Activated CD4-positive, CD25-positive, alpha-beta regulatory T cell treated with anti-CD3 and anti-CD28 coated beads, Interleukin-2, amount 50 U/mL, for 16 hours (primary cell): Measurements from ENCODE around the gene HARBI1.

Experiments used
- DNase-seq: peaks from one replicate; pipeline ENCODE4 v3.0.0-alpha.2; 2020; ENCODE audit warnings: low read depth, low spot score

Gene HARBI1

GRCh38 chr11:46633291-46634217 lies 16.5 kb upstream of the HARBI1 start:
- no peak for DNase-seq

- no peak for DNase-seq
Measured at GRCh38 chr11:46632502-46632901, 15.5 kb upstream of the HARBI1 start.

- no peak for DNase-seq
Measured at GRCh38 chr11:46631676-46632075, 14.6 kb upstream of the HARBI1 start.

- no peak for DNase-seq
Measured at GRCh38 chr11:46630237-46630636, 13.2 kb upstream of the HARBI1 start.

- DNase-seq, result no peak
Measured at GRCh38 chr11:46628961-46629360, 11.9 kb upstream of the HARBI1 start.

GRCh38 chr11:46625406-46625805 lies 8.4 kb upstream of the HARBI1 start:
- no peak for DNase-seq

GRCh38 chr11:46618837-46619236 lies 1.8 kb upstream of the HARBI1 start:
- DNase-seq, result no peak

- no peak for DNase-seq
Measured at GRCh38 chr11:46617972-46618314, 916 bp upstream of the HARBI1 start.

GRCh38 chr11:46616551-46617133 lies 385 bp downstream of the HARBI1 start:
- DNase-seq, result no peak

GRCh38 chr11:46615756-46616155 lies 1.3 kb downstream of the HARBI1 start:
- DNase-seq, result no peak

GRCh38 chr11:46612326-46612725 lies 4.7 kb downstream of the HARBI1 start:
- DNase-seq, result no peak

- DNase-seq, result no peak
Measured at GRCh38 chr11:46611526-46612304, 5.3 kb downstream of the HARBI1 start.

GRCh38 chr11:46609386-46609785 lies 7.6 kb downstream of the HARBI1 start:
- no peak for DNase-seq

- DNase-seq, result no peak
Measured at GRCh38 chr11:46607516-46607915, 9.5 kb downstream of the HARBI1 start.

GRCh38 chr11:46604796-46605195 lies 12.2 kb downstream of the HARBI1 start:
- DNase-seq, result no peak

GRCh38 chr11:46603704-46604308 lies 13.2 kb downstream of the HARBI1 start:
- DNase-seq, result no peak

- DNase-seq, result no peak
Measured at GRCh38 chr11:46601129-46601528, 15.9 kb downstream of the HARBI1 start.

GRCh38 chr11:46600194-46600960 lies 16.6 kb downstream of the HARBI1 start:
- no peak for DNase-seq

GRCh38 chr11:46599340-46600193 lies 17.5 kb downstream of the HARBI1 start:
- DNase-seq, result no peak

GRCh38 chr11:46597609-46598219 lies 19.3 kb downstream of the HARBI1 start:
- DNase-seq, result no peak
